ENCODE measurements around the gene PCNP.

The PCNP gene

GRCh38 chr3:101632586-101632985, 58.6 kb downstream of the PCNP start:
- Mint-ChIP-seq H3K4me1 (no peaks in the 10 kb centered on the region), H3K27me3 (ENCODE audit: low read depth) (peaks cover 6% of the 10 kb centered on the region), H3K4me3 (no peak overlapping the region), H3K27ac (no peak overlapping the region), H3K9me3 (no peaks in the 10 kb centered on the region), H3K36me3 (ENCODE audit: low read depth) (no peaks in the 10 kb centered on the region)
- no peak for TF ChIP-seq CTCF (IDR thresholded peaks at IDR 0.05; ENCODE audit: unreplicated experiment in 3 of 3)

GRCh38 chr3:101633186-101633585, 59.2 kb downstream of the PCNP start:
- no peaks in the 10 kb centered on the region for H3K4me1 Mint-ChIP-seq
- no peaks in the 10 kb centered on the region for H3K36me3 Mint-ChIP-seq (ENCODE audit: low read depth)
- H3K9me3 Mint-ChIP-seq = no peaks in the 10 kb centered on the region
- no peak for TF ChIP-seq CTCF (IDR thresholded peaks at IDR 0.05; ENCODE audit: unreplicated experiment in 3 of 3)
- H3K27ac Mint-ChIP-seq = no peak overlapping the region
- H3K27me3 Mint-ChIP-seq (ENCODE audit: low read depth) = peaks cover 9% of the 10 kb centered on the region
- no peak overlapping the region for H3K4me3 Mint-ChIP-seq

GRCh38 chr3:101634591-101635196, 60.7 kb downstream of the PCNP start:
- no peak for TF ChIP-seq CTCF (IDR thresholded peaks at IDR 0.05; ENCODE audit: unreplicated experiment in 3 of 3)
- Mint-ChIP-seq H3K4me1 (no peaks in the 10 kb centered on the region), H3K27me3 (ENCODE audit: low read depth) (peaks cover 9% of the 10 kb centered on the region), H3K4me3 (no peak overlapping the region), H3K9me3 (no peaks in the 10 kb centered on the region), H3K27ac (no peak overlapping the region), H3K36me3 (ENCODE audit: low read depth) (no peaks in the 10 kb centered on the region)

- Mint-ChIP-seq H3K27ac (no peak overlapping the region), H3K4me1 (no peaks in the 10 kb centered on the region), H3K27me3 (ENCODE audit: low read depth) (peaks cover 9% of the 10 kb centered on the region), H3K9me3 (no peaks in the 10 kb centered on the region), H3K36me3 (ENCODE audit: low read depth) (no peaks in the 10 kb centered on the region), H3K4me3 (no peak overlapping the region)
- no peak for TF ChIP-seq CTCF (IDR thresholded peaks at IDR 0.05; ENCODE audit: unreplicated experiment in 3 of 3)
These were observed 61.4 kb downstream of the PCNP start for GRCh38 chr3:101635345-101635744.

- Mint-ChIP-seq H3K36me3 (ENCODE audit: low read depth) (no peaks in the 10 kb centered on the region), H3K27ac (no peak overlapping the region), H3K4me1 (no peaks in the 10 kb centered on the region), H3K27me3 (ENCODE audit: low read depth) (peaks cover 9% of the 10 kb centered on the region), H3K4me3 (no peak overlapping the region), H3K9me3 (no peaks in the 10 kb centered on the region)
- TF ChIP-seq CTCF (IDR thresholded peaks at IDR 0.05; ENCODE audit: unreplicated experiment in 3 of 3) = peak; percentile 40 to 56 (median 46)
These were observed 62.2 kb downstream of the PCNP start for GRCh38 chr3:101635954-101636798.
